MM.1S (cell line): Measurements from ENCODE around the gene CPPED1.

ENCODE experiments used
- CTCF ChIP-seq: fragments of 300-600 bp; sonication (generic); IDR thresholded peaks from 2 replicates; pipeline ENCODE4 v1.5.1; 2016; ENCODE audit warnings: antibody characterized with exemption, low read length, mixed read lengths
- EZH2 ChIP-seq: fragments of 300-600 bp; sonication (generic); optimal IDR thresholded peaks from 2 replicates; pipeline ENCODE3; 2017; ENCODE audit warnings: low read depth, mild to moderate bottlenecking, antibody characterized with exemption, low read length, mixed read lengths
- EZH2phosphoT487 ChIP-seq: fragments of 300-600 bp; sonication (generic); IDR thresholded peaks from 2 replicates; pipeline ENCODE4 v1.6.1; 2018; ENCODE audit warnings: antibody characterized with exemption, low read length

- TF ChIP-seq CTCF (peak; percentile 78), EZH2phosphoT487 (no peak), EZH2 (no peak)
These were observed 15.7 kb upstream of the CPPED1 start for GRCh38 chr16:12819126-12820117.
